Lower leg skin (tissue), 4 donors: Measurements from ENCODE around the gene ZNF296. TPM values are rescaled to one million over a fixed set of nuclear protein-coding genes. Genes with fewer than 3 reads are reported as not detected.

Source experiments
- DNase-seq, 2 donors: peaks; one replicate each; pipeline ENCODE4 v3.0.0-alpha.2; 2019; ENCODE audit warnings: low spot score in 2 of 2
- H3K4me3 ChIP-seq: fragments of 200-600 bp; sonication (generic); 2 replicates; pipeline ENCODE4 v1.5.1; 2017; ENCODE audit warnings: mild to moderate bottlenecking, low read depth; ENCODE audit not compliant: poor library complexity, severe bottlenecking
- POLR2A ChIP-seq, 2 donors: fragments of 450-650 bp; IDR thresholded peaks; one replicate each; pipeline ENCODE4 v1.6.1; 2016 to 2017; ENCODE audit warnings: antibody characterized with exemption in 2 of 2, mild to moderate bottlenecking in 1 of 2, moderate library complexity in 1 of 2
- WGBS, 2 donors: methylation state at CpG; one replicate each; pipeline ENCODE4 v1.1.5; 2018; 5-methylcytosine and 5-hydroxymethylcytosine counted together
- intact Hi-C: fragments of 100-400 bp; cut with DNase I; formaldehyde crosslinking; loops from one replicate; pipeline ENCODE4 v1.15.0; 2023; ENCODE audit warnings: low total_unique reads
- total RNA-seq, 4 donors: library from RNA; depleted of rRNA; stranded (reverse); fragments of >200 nt; gene quantifications; one replicate each; pipeline ENCODE4 v1.1.0, GENCODE V29; 2016
- TF ChIP-seq, protein P1 (sequence below), 3 donors: fragments of 450-650 bp; IDR thresholded peaks; one replicate each; pipeline ENCODE4 v1.5.1; 2016; ENCODE audit warnings: antibody characterized with exemption in 3 of 3, mild to moderate bottlenecking in 3 of 3, moderate library complexity in 2 of 3

ZNF296 gene
- total RNA-seq, 4 donors from 2014 or later = 2.4 to 7.8 (median 4.8) TPM

GRCh38 chr19:45023048-45023447 is 53.2 kb downstream of the ZNF296 start:
- DNase-seq = no peak
- 94 to 96% methylated on average over 4 of the region's 4 CpGs for WGBS, 2 donors
- H3K4me3 ChIP-seq = no peak overlapping the region
- intact Hi-C loops = no loop called here
- no peak for TF ChIP-seq POLR2A (IDR thresholded peaks at IDR 0.05)
- TF ChIP-seq, protein P1, sequence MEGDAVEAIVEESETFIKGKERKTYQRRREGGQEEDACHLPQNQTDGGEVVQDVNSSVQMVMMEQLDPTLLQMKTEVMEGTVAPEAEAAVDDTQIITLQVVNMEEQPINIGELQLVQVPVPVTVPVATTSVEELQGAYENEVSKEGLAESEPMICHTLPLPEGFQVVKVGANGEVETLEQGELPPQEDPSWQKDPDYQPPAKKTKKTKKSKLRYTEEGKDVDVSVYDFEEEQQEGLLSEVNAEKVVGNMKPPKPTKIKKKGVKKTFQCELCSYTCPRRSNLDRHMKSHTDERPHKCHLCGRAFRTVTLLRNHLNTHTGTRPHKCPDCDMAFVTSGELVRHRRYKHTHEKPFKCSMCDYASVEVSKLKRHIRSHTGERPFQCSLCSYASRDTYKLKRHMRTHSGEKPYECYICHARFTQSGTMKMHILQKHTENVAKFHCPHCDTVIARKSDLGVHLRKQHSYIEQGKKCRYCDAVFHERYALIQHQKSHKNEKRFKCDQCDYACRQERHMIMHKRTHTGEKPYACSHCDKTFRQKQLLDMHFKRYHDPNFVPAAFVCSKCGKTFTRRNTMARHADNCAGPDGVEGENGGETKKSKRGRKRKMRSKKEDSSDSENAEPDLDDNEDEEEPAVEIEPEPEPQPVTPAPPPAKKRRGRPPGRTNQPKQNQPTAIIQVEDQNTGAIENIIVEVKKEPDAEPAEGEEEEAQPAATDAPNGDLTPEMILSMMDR (IDR thresholded peaks at IDR 0.05) = no peak

- no peak for TF ChIP-seq POLR2A (IDR thresholded peaks at IDR 0.05)
- TF ChIP-seq, protein P1 (IDR thresholded peaks at IDR 0.05) = no peak
- intact Hi-C loops = no loop called here
- DNase-seq = no peak
- 93 to 94% methylated on average over 6 to 14 of the region's 14 CpGs for WGBS, 2 donors
- no peak overlapping the region for H3K4me3 ChIP-seq
Observed at GRCh38 chr19:45021971-45022370, 54.3 kb downstream of the ZNF296 start.

Other genes starting within 250 kb of the ZNF296 start
- 10 to 100 TPM; 75.2 to 91.1 (median 82.4) TPM for gene NECTIN2, start 230.2 kb downstream of the ZNF296 start, total RNA-seq
- 10 to 100 TPM; 32.5 to 52.3 (median 46.4) TPM for gene TOMM40, start 185.2 kb downstream of the ZNF296 start, total RNA-seq
- gene APOE, start 170.7 kb downstream of the ZNF296 start, total RNA-seq = 100 to 1,000 TPM; 511 to 997 (median 747) TPM
- 10 to 100 TPM; 17.1 to 35.5 (median 28.8) TPM for gene APOC1, start 161.9 kb downstream of the ZNF296 start, total RNA-seq
- not detected for gene APOC4, start 134.2 kb downstream of the ZNF296 start, total RNA-seq
- gene APOC2, start 130.4 kb downstream of the ZNF296 start, total RNA-seq = 1 to 10 TPM; 1.6 to 4.3 (median 2.8) TPM
- gene CLPTM1, start 121.1 kb downstream of the ZNF296 start, total RNA-seq = 100 to 1,000 TPM in 1 of 4 donors, 10 to 100 TPM in 3; 78.5 to 103 (median 94.2) TPM
- 10 to 100 TPM in 3 of 4 donors, 1 to 10 TPM in 1; 8.1 to 15.1 (median 11.7) TPM for gene RELB, start 75.0 kb downstream of the ZNF296 start, total RNA-seq
- 100 to 1,000 TPM in 2 of 4 donors, 10 to 100 TPM in 2; 59.9 to 207 (median 128) TPM for gene CLASRP, start 37.4 kb downstream of the ZNF296 start, total RNA-seq
- gene GEMIN7, start 2.8 kb upstream of the ZNF296 start, total RNA-seq = 10 to 100 TPM; 11.8 to 24.9 (median 21.5) TPM
- gene PPP1R37, start 16.7 kb upstream of the ZNF296 start, total RNA-seq = 10 to 100 TPM; 37.4 to 55.2 (median 52.1) TPM
- 100 to 1,000 TPM in 1 of 4 donors, 10 to 100 TPM in 3; 42.0 to 100 (median 51.4) TPM for gene NKPD1, start 84.5 kb upstream of the ZNF296 start, total RNA-seq
- 10 to 100 TPM; 36.0 to 52.3 (median 47.9) TPM for gene TRAPPC6A, start 101.8 kb upstream of the ZNF296 start, total RNA-seq
- gene BLOC1S3, start 102.3 kb upstream of the ZNF296 start, total RNA-seq = 10 to 100 TPM; 26.6 to 65.1 (median 31.4) TPM
- gene EXOC3L2, start 168.9 kb upstream of the ZNF296 start, total RNA-seq = 1 to 10 TPM; 1.2 to 4.5 (median 1.6) TPM
- gene MARK4, start 174.8 kb upstream of the ZNF296 start, total RNA-seq = 10 to 100 TPM; 28.4 to 42.8 (median 35.3) TPM
- gene CKM, start 246.4 kb upstream of the ZNF296 start, total RNA-seq = 1 to 10 TPM in 2 of 4 donors, under 1 TPM in 1, not detected in 1; 0.13 to 2.9 (median 1.3) TPM